GM12878 (cell line): ENCODE data around the gene ZNF431. TPM values are rescaled to one million over a fixed set of nuclear protein-coding genes. Genes with fewer than 3 reads are reported as not detected.

Experiments
- ATF7 ChIP-seq: fragments of 450-650 bp; IDR thresholded peaks from 2 replicates; pipeline ENCODE4 v1.6.1; 2016; ENCODE audit warnings: low read depth, mild to moderate bottlenecking
- BRCA1 ChIP-seq: IDR thresholded peaks from 2 replicates; pipeline ENCODE4 v1.6.1; 2011; ENCODE audit warnings: low read depth, low read length, improper control_type of control experiment
- ELK1 ChIP-seq: IDR thresholded peaks from 2 replicates; pipeline ENCODE4 v1.6.1; 2012; ENCODE audit warnings: low read depth, low read length, improper control_type of control experiment
- GABPA ChIP-seq: IDR thresholded peaks from 2 replicates; pipeline ENCODE4 v1.6.1; 2014; ENCODE audit warnings: antibody characterized with exemption, low read depth, mild to moderate bottlenecking, inconsistent platforms
- MEF2A ChIP-seq: IDR thresholded peaks from 2 replicates; pipeline ENCODE4 v1.6.1; 2011; ENCODE audit warnings: low read depth, mild to moderate bottlenecking, low read length, moderate library complexity; ENCODE audit not compliant: insufficient read depth
- NR2F1 ChIP-seq: fragments of 450-650 bp; conservative IDR thresholded peaks from 2 replicates; pipeline ENCODE4 v1.6.1; 2017; ENCODE audit warnings: mild to moderate bottlenecking
- RELB ChIP-seq: fragments of 450-650 bp; IDR thresholded peaks from 2 replicates; pipeline ENCODE4 v1.6.1; 2017; ENCODE audit warnings: low read depth, mild to moderate bottlenecking, moderate library complexity
- RFX5 ChIP-seq: IDR thresholded peaks from 2 replicates; pipeline ENCODE4 v1.6.1; 2011; ENCODE audit warnings: low read depth, low read length, improper control_type of control experiment
- SMAD5 ChIP-seq: IDR thresholded peaks from 2 replicates; pipeline ENCODE4 v1.6.1; 2016; ENCODE audit warnings: antibody characterized with exemption, low read depth
- SREBF2 ChIP-seq: IDR thresholded peaks from 2 replicates; pipeline ENCODE4 v1.6.1; 2012; ENCODE audit warnings: mild to moderate bottlenecking, low read length
- USF1 ChIP-seq: IDR thresholded peaks from 2 replicates; pipeline ENCODE4 v1.6.1; 2011; ENCODE audit warnings: borderline replicate concordance, low read depth, mild to moderate bottlenecking, moderate library complexity, mixed read lengths, low read length; ENCODE audit not compliant: insufficient read depth; ENCODE audit errors: extremely low read length
- YBX1 ChIP-seq: fragments of 450-650 bp; IDR thresholded peaks from 2 replicates; pipeline ENCODE4 v1.6.1; 2016; ENCODE audit warnings: antibody characterized with exemption
- ZBED1 ChIP-seq: IDR thresholded peaks from 2 replicates; pipeline ENCODE4 v1.6.1; 2016; ENCODE audit warnings: borderline replicate concordance
- ZNF384 ChIP-seq: IDR thresholded peaks from 2 replicates; pipeline ENCODE4 v1.6.1; 2012; ENCODE audit warnings: low read depth, mild to moderate bottlenecking, low read length, improper control_type of control experiment, borderline replicate concordance
- polyA plus RNA-seq, 11 experiments: library from polyadenylated mRNA; depleted of rRNA in 4 of 11; unstranded in 6 of 11; stranded (reverse) in 5 of 11; fragments of >200 nt; fragmentation: Nextera tagmentation in 4 of 11; fragmentation: Illumina TruSeq in 1 of 11; extraction: Ambion mirVana in 4 of 11; extraction: Trizol in 1 of 11; gene quantifications; 1 replicate in 1 of 11; 2 replicates in 10 of 11; pipeline versions ENCODE4 v1.2.1 to v1.2.3, GENCODE V29; 2011 to 2016; ENCODE audit warnings: inconsistent platforms in 2 of 11, missing spikeins in 2 of 11, low read depth in 1 of 11
- total RNA-seq, 4 experiments: library from RNA; depleted of rRNA in 3 of 4; stranded (reverse); fragments of >200 nt in 3 of 4; fragmentation: Illumina TruSeq in 1 of 4; extraction: Trizol in 1 of 4; gene quantifications; 2 replicates each; pipeline versions ENCODE4 v1.2.1 to v1.2.3, GENCODE V29; 2013 to 2021
- TF ChIP-seq, protein P1 (sequence below): fragments of 450-650 bp; IDR thresholded peaks from 2 replicates; pipeline ENCODE4 v1.6.1; 2017; ENCODE audit warnings: mild to moderate bottlenecking, moderate library complexity
- TF ChIP-seq, protein P2 (sequence below): fragments of 450-650 bp; IDR thresholded peaks from 2 replicates; pipeline ENCODE4 v1.6.1; 2017; ENCODE audit warnings: mild to moderate bottlenecking, low read depth, inconsistent platforms; ENCODE audit not compliant: poor library complexity, severe bottlenecking
- TF ChIP-seq, protein P3 (sequence below): IDR thresholded peaks from 2 replicates; pipeline ENCODE4 v1.6.1; 2012; ENCODE audit warnings: low read length, inconsistent platforms

ZNF431 gene
- total and polyA plus RNA-seq, 10 of the 15 experiments (the other 5 are each of a cell fraction or from before 2014, with no cell fraction given): 2.5 to 18.7 (median 10.0) TPM

DNA sequence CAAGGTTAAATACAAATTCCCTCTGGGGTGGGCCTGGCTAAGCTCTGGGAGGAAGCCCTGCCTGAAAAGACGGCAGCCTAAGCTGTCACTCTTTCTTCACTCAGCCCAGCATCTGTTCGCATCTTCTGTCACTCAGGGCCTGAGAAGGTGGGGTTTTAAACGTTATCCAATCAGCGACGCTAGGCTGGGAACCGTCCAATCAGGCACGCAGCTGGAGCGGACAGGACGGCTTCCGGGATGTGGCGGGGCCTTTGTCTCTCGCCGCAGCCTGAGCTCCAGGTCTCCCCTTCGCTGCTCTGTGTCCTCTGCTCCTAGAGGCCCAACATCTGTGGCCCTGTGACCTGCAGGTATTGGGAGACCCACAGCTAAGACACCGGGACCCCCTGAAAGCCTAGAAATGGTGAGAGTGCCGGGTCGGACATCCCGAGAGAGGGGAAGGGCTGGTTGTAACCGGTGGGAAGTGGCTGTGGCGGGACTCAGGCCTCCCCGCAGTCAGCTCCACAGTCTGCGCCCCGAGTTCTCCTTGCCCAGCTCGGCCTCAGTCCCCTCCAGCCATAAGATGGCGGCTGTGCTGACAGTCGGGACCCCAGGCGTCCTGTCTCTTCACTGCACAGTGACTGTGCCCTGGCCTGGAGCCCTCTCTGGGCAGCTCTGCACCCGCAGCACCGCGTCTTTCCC is at the start of gene ZNF431 (continued):
- TF ChIP-seq RELB (0 out of 2 replicates have a peak, but pooled peaks have one; percentile 23), RFX5 (no peak; the same call in 1 of the 2 replicates), YBX1 (no peak), ZBED1 (no peak), SREBF2 (no peak), GABPA (peak; percentile 82), NR2F1 (0 out of 2 replicates have a peak, but pooled peaks have one; percentile 35), BRCA1 (no peak), ATF7 (no peak), MEF2A (no peak), SMAD5 (peak; percentile 85), USF1 (no peak), ZNF384 (no peak), ELK1 (peak; percentile 37; the same call in 1 of the 2 replicates)
- TF ChIP-seq, protein P1, sequence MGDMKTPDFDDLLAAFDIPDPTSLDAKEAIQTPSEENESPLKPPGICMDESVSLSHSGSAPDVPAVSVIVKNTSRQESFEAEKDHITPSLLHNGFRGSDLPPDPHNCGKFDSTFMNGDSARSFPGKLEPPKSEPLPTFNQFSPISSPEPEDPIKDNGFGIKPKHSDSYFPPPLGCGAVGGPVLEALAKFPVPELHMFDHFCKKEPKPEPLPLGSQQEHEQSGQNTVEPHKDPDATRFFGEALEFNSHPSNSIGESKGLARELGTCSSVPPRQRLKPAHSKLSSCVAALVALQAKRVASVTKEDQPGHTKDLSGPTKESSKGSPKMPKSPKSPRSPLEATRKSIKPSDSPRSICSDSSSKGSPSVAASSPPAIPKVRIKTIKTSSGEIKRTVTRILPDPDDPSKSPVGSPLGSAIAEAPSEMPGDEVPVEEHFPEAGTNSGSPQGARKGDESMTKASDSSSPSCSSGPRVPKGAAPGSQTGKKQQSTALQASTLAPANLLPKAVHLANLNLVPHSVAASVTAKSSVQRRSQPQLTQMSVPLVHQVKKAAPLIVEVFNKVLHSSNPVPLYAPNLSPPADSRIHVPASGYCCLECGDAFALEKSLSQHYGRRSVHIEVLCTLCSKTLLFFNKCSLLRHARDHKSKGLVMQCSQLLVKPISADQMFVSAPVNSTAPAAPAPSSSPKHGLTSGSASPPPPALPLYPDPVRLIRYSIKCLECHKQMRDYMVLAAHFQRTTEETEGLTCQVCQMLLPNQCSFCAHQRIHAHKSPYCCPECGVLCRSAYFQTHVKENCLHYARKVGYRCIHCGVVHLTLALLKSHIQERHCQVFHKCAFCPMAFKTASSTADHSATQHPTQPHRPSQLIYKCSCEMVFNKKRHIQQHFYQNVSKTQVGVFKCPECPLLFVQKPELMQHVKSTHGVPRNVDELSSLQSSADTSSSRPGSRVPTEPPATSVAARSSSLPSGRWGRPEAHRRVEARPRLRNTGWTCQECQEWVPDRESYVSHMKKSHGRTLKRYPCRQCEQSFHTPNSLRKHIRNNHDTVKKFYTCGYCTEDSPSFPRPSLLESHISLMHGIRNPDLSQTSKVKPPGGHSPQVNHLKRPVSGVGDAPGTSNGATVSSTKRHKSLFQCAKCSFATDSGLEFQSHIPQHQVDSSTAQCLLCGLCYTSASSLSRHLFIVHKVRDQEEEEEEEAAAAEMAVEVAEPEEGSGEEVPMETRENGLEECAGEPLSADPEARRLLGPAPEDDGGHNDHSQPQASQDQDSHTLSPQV: no peak
- TF ChIP-seq, protein P2, sequence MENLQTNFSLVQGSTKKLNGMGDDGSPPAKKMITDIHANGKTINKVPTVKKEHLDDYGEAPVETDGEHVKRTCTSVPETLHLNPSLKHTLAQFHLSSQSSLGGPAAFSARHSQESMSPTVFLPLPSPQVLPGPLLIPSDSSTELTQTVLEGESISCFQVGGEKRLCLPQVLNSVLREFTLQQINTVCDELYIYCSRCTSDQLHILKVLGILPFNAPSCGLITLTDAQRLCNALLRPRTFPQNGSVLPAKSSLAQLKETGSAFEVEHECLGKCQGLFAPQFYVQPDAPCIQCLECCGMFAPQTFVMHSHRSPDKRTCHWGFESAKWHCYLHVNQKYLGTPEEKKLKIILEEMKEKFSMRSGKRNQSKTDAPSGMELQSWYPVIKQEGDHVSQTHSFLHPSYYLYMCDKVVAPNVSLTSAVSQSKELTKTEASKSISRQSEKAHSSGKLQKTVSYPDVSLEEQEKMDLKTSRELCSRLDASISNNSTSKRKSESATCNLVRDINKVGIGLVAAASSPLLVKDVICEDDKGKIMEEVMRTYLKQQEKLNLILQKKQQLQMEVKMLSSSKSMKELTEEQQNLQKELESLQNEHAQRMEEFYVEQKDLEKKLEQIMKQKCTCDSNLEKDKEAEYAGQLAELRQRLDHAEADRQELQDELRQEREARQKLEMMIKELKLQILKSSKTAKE: no peak
- TF ChIP-seq, protein P3, sequence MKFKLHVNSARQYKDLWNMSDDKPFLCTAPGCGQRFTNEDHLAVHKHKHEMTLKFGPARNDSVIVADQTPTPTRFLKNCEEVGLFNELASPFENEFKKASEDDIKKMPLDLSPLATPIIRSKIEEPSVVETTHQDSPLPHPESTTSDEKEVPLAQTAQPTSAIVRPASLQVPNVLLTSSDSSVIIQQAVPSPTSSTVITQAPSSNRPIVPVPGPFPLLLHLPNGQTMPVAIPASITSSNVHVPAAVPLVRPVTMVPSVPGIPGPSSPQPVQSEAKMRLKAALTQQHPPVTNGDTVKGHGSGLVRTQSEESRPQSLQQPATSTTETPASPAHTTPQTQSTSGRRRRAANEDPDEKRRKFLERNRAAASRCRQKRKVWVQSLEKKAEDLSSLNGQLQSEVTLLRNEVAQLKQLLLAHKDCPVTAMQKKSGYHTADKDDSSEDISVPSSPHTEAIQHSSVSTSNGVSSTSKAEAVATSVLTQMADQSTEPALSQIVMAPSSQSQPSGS: no peak
